Liver (tissue), 9 donors: ENCODE results near the gene F2RL1. TPM values are rescaled to one million over a fixed set of nuclear protein-coding genes. Genes with fewer than 3 reads are reported as not detected.

ENCODE experiments used
- DNase-seq: peaks from one replicate; pipeline ENCODE4 v3.0.0-alpha.2; 2017; ENCODE audit warnings: low spot score
- H3K27ac ChIP-seq, 2 donors: one replicate each; pipeline ENCODE4 v1.7.0; 2013; ENCODE audit warnings: inconsistent platforms in 2 of 2, low read length in 2 of 2, control low read depth in 1 of 2, low read depth in 1 of 2, mild to moderate bottlenecking in 1 of 2
- H3K27me3 ChIP-seq, 4 donors: one replicate each; pipeline versions ENCODE4 v1.6.1 to v1.7.0; 2013; ENCODE audit warnings: low read length in 3 of 4, inconsistent platforms in 1 of 4, mild to moderate bottlenecking in 1 of 4, moderate library complexity in 1 of 4; ENCODE audit not compliant: control insufficient read depth in 4 of 4, insufficient read depth in 4 of 4
- H3K36me3 ChIP-seq, 4 donors: one replicate each; pipeline versions ENCODE4 v1.6.1 to v1.7.0; 2013; ENCODE audit warnings: low read length in 3 of 4, mild to moderate bottlenecking in 3 of 4, low read depth in 1 of 4, moderate library complexity in 1 of 4; ENCODE audit not compliant: control insufficient read depth in 4 of 4, insufficient read depth in 3 of 4
- H3K4me1 ChIP-seq, 4 donors: one replicate each; pipeline versions ENCODE4 v1.6.1 to v1.7.0; 2013; ENCODE audit warnings: low read length in 3 of 4, mild to moderate bottlenecking in 3 of 4, moderate library complexity in 1 of 4; ENCODE audit not compliant: control insufficient read depth in 4 of 4, insufficient read depth in 4 of 4
- H3K4me3 ChIP-seq, 3 donors: one replicate each; pipeline versions ENCODE4 v1.6.1 to v1.7.0; 2013; ENCODE audit warnings: low read length in 3 of 3, control low read depth in 1 of 3, low read depth in 1 of 3, mild to moderate bottlenecking in 1 of 3
- H3K9ac ChIP-seq, 2 donors: one replicate each; pipeline ENCODE4 v1.7.0; 2013; ENCODE audit warnings: low read length in 2 of 2, mild to moderate bottlenecking in 2 of 2, moderate library complexity in 2 of 2, control low read depth in 1 of 2, low read depth in 1 of 2
- H3K9me3 ChIP-seq, 4 donors: one replicate each; pipeline versions ENCODE4 v1.6.1 to v1.7.0; 2013; ENCODE audit warnings: low read length in 3 of 4; ENCODE audit not compliant: control insufficient read depth in 4 of 4
- ATF3 ChIP-seq: IDR thresholded peaks from 2 replicates; pipeline ENCODE4 v1.6.1; 2016; ENCODE audit warnings: antibody characterized with exemption
- CTCF ChIP-seq: fragments of 150-350 bp; IDR thresholded peaks from 2 replicates; pipeline ENCODE4 v1.5.1; 2017; ENCODE audit warnings: improper control_type of control experiment, low read depth, low read length; ENCODE audit not compliant: missing input control
- FOXA1 ChIP-seq: IDR thresholded peaks from 2 replicates; pipeline ENCODE4 v1.6.1; 2016; ENCODE audit warnings: antibody characterized with exemption
- FOXA2 ChIP-seq: IDR thresholded peaks from 2 replicates; pipeline ENCODE4 v1.6.1; 2016; ENCODE audit warnings: antibody characterized with exemption
- GABPA ChIP-seq, 2 donors: IDR thresholded peaks in 1 of 2; conservative IDR thresholded peaks in 1 of 2; 2 replicates each; pipeline ENCODE4 v1.6.1; 2016; ENCODE audit warnings: antibody characterized with exemption in 2 of 2, mild to moderate bottlenecking in 1 of 2, moderate library complexity in 1 of 2
- HNF4A ChIP-seq, 2 donors: conservative IDR thresholded peaks; 2 replicates each; pipeline ENCODE4 v1.6.1; 2016; ENCODE audit warnings: antibody characterized with exemption in 2 of 2, mild to moderate bottlenecking in 2 of 2
- HNF4G ChIP-seq: IDR thresholded peaks from 2 replicates; pipeline ENCODE4 v1.6.1; 2016; ENCODE audit warnings: antibody characterized with exemption
- MAX ChIP-seq: IDR thresholded peaks from 2 replicates; pipeline ENCODE4 v1.6.1; 2016; ENCODE audit warnings: antibody characterized with exemption
- NR2F2 ChIP-seq: IDR thresholded peaks from 2 replicates; pipeline ENCODE4 v1.6.1; 2016; ENCODE audit warnings: antibody characterized with exemption
- RAD21 ChIP-seq, 2 donors: IDR thresholded peaks; 2 replicates each; pipeline ENCODE4 v1.6.1; 2016; ENCODE audit warnings: antibody characterized with exemption in 2 of 2, mild to moderate bottlenecking in 2 of 2
- TAF1 ChIP-seq: conservative IDR thresholded peaks from 2 replicates; pipeline ENCODE4 v1.6.1; 2016; ENCODE audit warnings: antibody characterized with exemption, mild to moderate bottlenecking
- YY1 ChIP-seq: IDR thresholded peaks from 2 replicates; pipeline ENCODE4 v1.6.1; 2016; ENCODE audit warnings: antibody characterized with exemption, mild to moderate bottlenecking
- ZBTB33 ChIP-seq: IDR thresholded peaks from 2 replicates; pipeline ENCODE4 v1.6.1; 2016; ENCODE audit warnings: antibody characterized with exemption
- WGBS: extraction: QIAGEN DNeasy Blood & Tissue Kit; methylation state at CpG from one replicate; pipeline ENCODE4 v1.1.7; 2013; 5-methylcytosine and 5-hydroxymethylcytosine counted together
- polyA plus RNA-seq, 2 donors: library from polyadenylated mRNA; stranded (reverse) in 1 of 2; unstranded in 1 of 2; fragments of 200-250 nt in 1 of 2; fragments of >200 nt in 1 of 2; fragmentation: Nextera tagmentation in 1 of 2; extraction: Ambion mirVana in 1 of 2; gene quantifications; one replicate each; pipeline versions ENCODE4 v1.2.1 to v1.2.3, GENCODE V29; 2013 to 2015
- total RNA-seq, 2 donors: library from RNA; depleted of rRNA; stranded (reverse); fragments of >200 nt; gene quantifications; one replicate each; pipeline ENCODE4 v1.2.3, GENCODE V29; 2014
- donor health status: healthy.
- donor health status: healthy.
- donor health status: healthy.
- donor health status: healthy.
- donor health status: healthy.

F2RL1 gene
- total and polyA plus RNA-seq, 4 donors, result 3.1 to 8.9 (median 5.7) TPM

- TF ChIP-seq GABPA (IDR thresholded peaks at IDR 0.05 in 1 of 2, conservative IDR thresholded peaks at IDR 0.05 in 1 of 2) (no peak), HNF4G (no peak)
These were observed 2.6 kb upstream of the F2RL1 start (continued) for GRCh38 chr5:76816110-76816831.

GRCh38 chr5:76819851-76820525 lies 1.2 kb downstream of the F2RL1 start:
- no peak for TF ChIP-seq FOXA1
- TF ChIP-seq ZBTB33, result no peak
- no peak for TF ChIP-seq GABPA (IDR thresholded peaks at IDR 0.05 in 1 of 2, conservative IDR thresholded peaks at IDR 0.05 in 1 of 2)
- no peak for TF ChIP-seq MAX
- no peak for TF ChIP-seq HNF4A (conservative IDR thresholded peaks at IDR 0.05)
- no peak for TF ChIP-seq ATF3
- no peak for TF ChIP-seq NR2F2
- TF ChIP-seq YY1, result no peak
- no peak for TF ChIP-seq RAD21 (IDR thresholded peaks at IDR 0.05)
- no peak for TF ChIP-seq TAF1
- no peak for TF ChIP-seq FOXA2
- TF ChIP-seq CTCF, result no peak
- Histone ChIP-seq H3K27me3 (no peaks in the 10 kb centered on the region), H3K36me3 (no peaks in the 10 kb centered on the region), H3K4me3 (peak overlapping the region; percentile 59 to 90 (median 83)), H3K9me3 (no peaks in the 10 kb centered on the region), H3K9ac (peak overlapping the region; percentile 22 to 75), H3K4me1 (peaks cover 6 to 31% (median 27%) of the 10 kb centered on the region in 4 donors), H3K27ac (peak overlapping the region; percentile 16 to 42)
- no peak for DNase-seq
- WGBS, result 15% methylated on average over 31 of the region's 31 CpGs

GRCh38 chr5:76820526-76820890 lies 1.7 kb downstream of the F2RL1 start:
- no peaks in the 10 kb centered on the region for H3K36me3 ChIP-seq
- H3K4me3 ChIP-seq, result peak overlapping the region in 2 of 3 donors; percentile 83 to 90
- TF ChIP-seq YY1 (peak; percentile 32), GABPA (IDR thresholded peaks at IDR 0.05 in 1 of 2, conservative IDR thresholded peaks at IDR 0.05 in 1 of 2) (no peak)
- DNase-seq, result no peak
- no peaks in the 10 kb centered on the region for H3K9me3 ChIP-seq
- H3K4me1 ChIP-seq, result peaks cover 6 to 31% (median 27%) of the 10 kb centered on the region in 4 donors
- 54% methylated on average over 2 of the region's 2 CpGs for WGBS
- H3K27ac ChIP-seq, result no peak overlapping the region
- H3K9ac ChIP-seq, result peak overlapping the region in 1 of 2 donors; percentile 27
- no peaks in the 10 kb centered on the region for H3K27me3 ChIP-seq
